GM12891 (cell line): ENCODE measurements around the gene PHETA1.

Source experiments
- PAX5 ChIP-seq: IDR thresholded peaks from 2 replicates; pipeline ENCODE4 v1.6.1; 2011; ENCODE audit warnings: low read length, moderate library complexity, mild to moderate bottlenecking; ENCODE audit not compliant: insufficient read depth, severe bottlenecking
- POLR2A ChIP-seq: IDR thresholded peaks from 2 replicates; pipeline ENCODE4 v1.6.1; 2011; ENCODE audit warnings: low read depth, low read length, control low read depth
- POLR2AphosphoS5 ChIP-seq: IDR thresholded peaks from 2 replicates; pipeline ENCODE4 v1.6.1; 2011; ENCODE audit warnings: low read depth, low read length, control low read depth
- POU2F2 ChIP-seq: IDR thresholded peaks from 2 replicates; pipeline ENCODE4 v1.6.1; 2011; ENCODE audit warnings: low read depth, mild to moderate bottlenecking, control low read depth, low read length, moderate library complexity
- TAF1 ChIP-seq: IDR thresholded peaks from 2 replicates; pipeline ENCODE4 v1.6.1; 2011; ENCODE audit warnings: low read depth, low read length, control low read depth

DNA sequence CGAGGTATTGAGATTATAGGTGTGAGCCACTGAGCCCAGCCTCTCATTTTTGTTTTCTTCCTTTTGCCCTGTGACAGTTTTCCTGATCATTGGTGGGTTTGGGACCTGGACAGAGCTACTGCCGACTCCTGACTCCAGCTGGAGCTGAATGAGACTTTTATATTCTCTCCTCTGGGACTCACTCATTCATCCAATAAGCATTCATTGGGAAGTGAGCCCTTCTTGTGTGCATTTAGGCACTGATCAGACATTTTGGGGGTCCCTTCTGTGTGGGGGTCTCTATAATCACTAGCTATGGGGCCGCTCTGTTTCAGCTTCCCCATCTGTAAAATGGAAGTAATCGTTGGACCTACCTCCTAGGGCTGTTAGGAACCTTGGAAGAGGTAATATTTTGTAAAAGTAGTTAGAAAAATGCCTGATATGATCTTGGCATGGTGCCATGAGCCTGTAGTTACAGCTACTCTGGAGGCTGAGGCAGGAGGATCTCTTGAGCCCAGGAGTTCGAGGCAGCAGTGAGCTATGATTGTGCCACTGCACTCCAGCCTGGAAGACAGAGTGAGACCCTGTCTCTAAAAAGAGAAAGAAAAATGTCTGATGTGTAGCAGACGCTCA, 44.0 kb upstream of the PHETA1 start:
- TF ChIP-seq POLR2AphosphoS5, result no peak
- TF ChIP-seq TAF1, result no peak
- no peak for TF ChIP-seq POLR2A
- no peak for TF ChIP-seq PAX5
- TF ChIP-seq POU2F2, result no peak
